ENCODE measurements around the gene ADGRF3.
"Not testable (repeated sequence)": the region's sequence is repeated elsewhere in the genome, so short reads cannot be mapped to it uniquely, and the experiment has no call there.

The ADGRF3 gene

GRCh38 chr2:26340831-26341230 lies 5.8 kb downstream of the ADGRF3 start:
- TF ChIP-seq CTCF (conservative IDR thresholded peaks at IDR 0.05; ENCODE audit: low read depth, low read length), result no peak
- no peak for DNase-seq (ENCODE audit: low read depth)
- H3K4me3 ChIP-seq (ENCODE audit: low read length), result no peak overlapping the region

- H3K4me3 ChIP-seq (ENCODE audit: low read length), result no peak overlapping the region
These were observed 9.3 kb downstream of the ADGRF3 start for GRCh38 chr2:26337298-26337697.

GRCh38 chr2:26336719-26337118 lies 9.9 kb downstream of the ADGRF3 start:
- no peak for TF ChIP-seq CTCF (conservative IDR thresholded peaks at IDR 0.05; ENCODE audit: low read depth, low read length)
- H3K4me3 ChIP-seq (ENCODE audit: low read length), result no peak overlapping the region
- no peak for DNase-seq (ENCODE audit: low read depth)

More at GRCh38 chr2:26337298-26337697, 9.3 kb downstream of the ADGRF3 start:
- no peak for TF ChIP-seq CTCF (conservative IDR thresholded peaks at IDR 0.05; ENCODE audit: low read depth, low read length)
- DNase-seq (ENCODE audit: low read depth), result no peak

GRCh38 chr2:26335231-26335630 lies 11.4 kb downstream of the ADGRF3 start:
- no peak for TF ChIP-seq CTCF (conservative IDR thresholded peaks at IDR 0.05; ENCODE audit: low read depth, low read length)
- DNase-seq (ENCODE audit: low read depth), result no peak
- no peak overlapping the region for H3K4me3 ChIP-seq (ENCODE audit: low read length)

- DNase-seq (ENCODE audit: low read depth), result no peak
These were observed 13.3 kb downstream of the ADGRF3 start for GRCh38 chr2:26333293-26333692.

GRCh38 chr2:26331321-26331720 lies 15.3 kb downstream of the ADGRF3 start:
- not testable (repeated sequence) for H3K4me3 ChIP-seq (ENCODE audit: low read length); DNase-seq (ENCODE audit: low read depth)

More at GRCh38 chr2:26333293-26333692, 13.3 kb downstream of the ADGRF3 start:
- TF ChIP-seq CTCF (conservative IDR thresholded peaks at IDR 0.05; ENCODE audit: low read depth, low read length), result no peak
- no peak overlapping the region for H3K4me3 ChIP-seq (ENCODE audit: low read length)

- DNase-seq (ENCODE audit: low read depth), result no peak
- no peak for TF ChIP-seq CTCF (conservative IDR thresholded peaks at IDR 0.05; ENCODE audit: low read depth, low read length)
- no peak overlapping the region for H3K4me3 ChIP-seq (ENCODE audit: low read length)
These were observed 16.0 kb downstream of the ADGRF3 start for GRCh38 chr2:26330604-26331003.

- TF ChIP-seq CTCF (conservative IDR thresholded peaks at IDR 0.05; ENCODE audit: low read depth, low read length), result peak; percentile 96
- no peak overlapping the region for H3K4me3 ChIP-seq (ENCODE audit: low read length)
- DNase-seq (ENCODE audit: low read depth), result no peak
These were observed 16.5 kb downstream of the ADGRF3 start for GRCh38 chr2:26330114-26330549.

GRCh38 chr2:26329083-26329482 lies 17.5 kb downstream of the ADGRF3 start:
- DNase-seq (ENCODE audit: low read depth); H3K4me3 ChIP-seq (ENCODE audit: low read length): not testable (repeated sequence)

Measured in retinal pigment epithelial cell (primary cell).